Motor neuron (in vitro differentiated cells): ENCODE results near the gene CD46. TPM values are rescaled to one million over a fixed set of nuclear protein-coding genes. Genes with fewer than 3 reads are reported as not detected.
A peak's percentile ranks its signal among the peaks of the same experiment; 100 is the strongest.
"Not testable (repeated sequence)": the region's sequence is repeated elsewhere in the genome, so short reads cannot be mapped to it uniquely, and the experiment has no call there.

Experiments used
- ATAC-seq, 8 experiments: fragments of 200-7000 bp; cut with Tn5 transposase; replicated peaks in 6 of 8; 2 replicates each; pipeline ENCODE4 v1.8.0; 2021; ENCODE audit warnings: mild to moderate bottlenecking in 8 of 8, moderate library complexity in 8 of 8
- H3K27ac ChIP-seq, 2 donors: fragments of 250-450 bp; sonication (Bioruptor Pico); 2 replicates each; pipeline ENCODE4 v1.9.0; 2021; ENCODE audit warnings: antibody characterized with exemption in 2 of 2, mild to moderate bottlenecking in 2 of 2, moderate library complexity in 1 of 2
- H3K4me1 ChIP-seq, 2 donors: fragments of 250-450 bp; sonication (Bioruptor Pico); replicated peaks in 1 of 2; 2 replicates each; pipeline ENCODE4 v1.6.1; 2021; ENCODE audit warnings: antibody characterized with exemption in 2 of 2, mild to moderate bottlenecking in 2 of 2, moderate library complexity in 1 of 2
- H3K4me3 ChIP-seq, 5 donors: fragments of 250-450 bp; sonication (Bioruptor Pico); 2 replicates each; pipeline ENCODE4 v1.9.0; 2021; ENCODE audit warnings: antibody characterized with exemption in 5 of 5, mild to moderate bottlenecking in 5 of 5, moderate library complexity in 4 of 5
- WGBS, 10 experiments: fragments of 450-650 bp; shearing (Covaris generic); methylation state at CpG; one replicate each; pipeline ENCODE4 v1.0.0; 2022; 5-methylcytosine and 5-hydroxymethylcytosine counted together
- in situ Hi-C, 9 experiments: fragments of 400-800 bp; cut with MboI; loops; one replicate each; pipeline ENCODE4 v1.15.0; 2021; ENCODE audit warnings: low sequenced_read_pairs in 9 of 9, low pct_unique_long_range_greater_than_20kb in 2 of 9; ENCODE audit not compliant: unreplicated experiment in 9 of 9
- total RNA-seq, 8 experiments: library from RNA; unstranded; fragments of 300-600 nt; gene quantifications; 2 replicates each; pipeline versions ENCODE4 v1.2.3 to v1.2.4, GENCODE V29; 2022

Gene CD46
- total RNA-seq: 100 to 1,000 TPM in 2 of 8 experiments, 10 to 100 TPM in 6; 56.6 to 151 (median 82.4) TPM

DNA sequence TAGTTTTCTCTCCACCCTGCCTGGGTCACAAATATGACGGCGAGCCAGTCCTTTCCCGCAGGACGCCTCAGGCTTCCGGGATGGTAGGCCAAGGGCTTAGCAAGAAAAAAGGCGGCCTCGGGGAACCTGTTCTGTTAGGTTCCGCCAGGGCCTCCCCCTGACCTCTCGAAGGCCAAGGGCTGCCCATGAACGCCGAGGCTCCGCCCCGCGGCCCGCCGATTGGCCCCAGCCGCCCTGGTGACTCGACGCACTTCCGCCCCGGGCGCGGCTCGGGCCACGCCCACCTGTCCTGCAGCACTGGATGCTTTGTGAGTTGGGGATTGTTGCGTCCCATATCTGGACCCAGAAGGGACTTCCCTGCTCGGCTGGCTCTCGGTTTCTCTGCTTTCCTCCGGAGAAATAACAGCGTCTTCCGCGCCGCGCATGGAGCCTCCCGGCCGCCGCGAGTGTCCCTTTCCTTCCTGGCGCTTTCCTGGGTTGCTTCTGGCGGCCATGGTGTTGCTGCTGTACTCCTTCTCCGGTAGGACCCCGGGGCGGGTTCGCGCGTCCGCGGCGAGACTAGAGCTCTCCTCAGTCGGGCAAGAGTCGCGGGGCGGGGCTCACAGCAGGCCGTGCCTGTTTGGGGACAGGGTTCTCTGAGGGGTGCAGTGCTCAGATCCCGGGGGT is at the start of gene CD46:
CD46 (plus strand) TSS at position 265 of the 666 bp plus-strand sequence; CDS start at position 424, 159 bp downstream.
- peaks cover 24 to 26% of the 10 kb centered on the region in 2 donors for H3K4me1 ChIP-seq
- in situ Hi-C loops: no loop called here
- WGBS, 10 experiments: 0 to 4% (median 0%) methylated on average over 1 to 29 of the region's 55 CpGs; no CpG with 5 or more reads in 3 of the 10 experiments
- ATAC-seq: peak; percentile 90 to 98 (median 98)
- H3K4me3 ChIP-seq: peak within 1 kb of the TSS; percentile 66 to 87 (median 80)
- peak within 1 kb of the TSS; percentile 83 to 90 for H3K27ac ChIP-seq

GRCh38 chr1:207702317-207702716 is 49.5 kb upstream of the CD46 start:
- Histone ChIP-seq H3K27ac (no peak overlapping the region), H3K4me3 (no peak overlapping the region), H3K4me1 (no peaks in the 10 kb centered on the region)
- 0 to 88% (median 58%) methylated on average over 1 of the region's 1 CpG; no CpG with 5 or more reads in 4 of the 10 experiments for WGBS, 10 experiments
- peak in 1 of 8 experiments; percentile 22 for ATAC-seq
- in situ Hi-C loops: no loop called here

DNA sequence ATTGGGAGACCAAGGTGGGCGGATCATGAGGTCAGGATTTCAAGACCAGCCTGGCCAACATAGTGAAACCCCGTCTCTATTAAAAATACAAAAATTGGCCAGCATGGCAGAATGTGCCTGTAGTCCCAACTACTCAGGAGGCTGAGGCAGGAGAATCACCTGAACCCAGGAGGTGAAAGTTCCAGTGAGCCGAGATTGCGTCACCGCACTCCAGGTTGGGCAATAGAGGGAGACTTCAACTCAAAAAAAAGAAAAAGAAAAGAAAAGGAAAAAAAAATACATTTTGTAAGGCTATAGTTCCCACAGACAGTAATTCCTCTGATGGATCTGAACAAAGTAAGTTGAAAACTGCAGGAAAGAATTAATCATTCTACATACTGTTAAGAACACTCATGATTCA is 48.1 kb upstream of the CD46 start:
- in situ Hi-C loops: no loop called here
- Histone ChIP-seq H3K27ac (no peak overlapping the region), H3K4me3 (no peak overlapping the region), H3K4me1 (no peaks in the 10 kb centered on the region)
- no peak for ATAC-seq
- 69 to 100% (median 86%) methylated on average over 3 to 5 of the region's 5 CpGs for WGBS, 10 experiments

DNA sequence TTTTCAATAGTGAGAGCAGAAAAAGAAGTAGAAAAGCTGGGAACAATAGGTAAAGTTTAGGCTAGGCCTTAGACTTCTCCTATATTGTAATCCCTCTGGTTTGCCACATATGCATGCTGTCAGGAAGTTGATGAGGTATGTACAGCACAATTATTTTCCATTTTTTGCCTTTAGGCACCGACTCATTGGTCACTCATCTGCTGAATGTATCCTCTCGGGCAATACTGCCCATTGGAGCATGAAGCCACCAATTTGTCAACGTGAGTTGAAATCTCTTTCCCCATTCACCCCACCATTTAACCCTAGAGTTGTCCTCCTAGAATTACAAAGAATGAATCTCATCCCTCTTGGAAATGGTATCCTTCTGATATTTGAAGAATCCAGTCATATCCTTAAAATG is 43.9 kb upstream of the CD46 start:
- H3K27ac ChIP-seq, H3K4me3 ChIP-seq, H3K4me1 ChIP-seq, in situ Hi-C loops: not testable (repeated sequence)
- WGBS, 10 experiments: 13 to 82% (median 50%) methylated on average over 1 to 3 of the region's 3 CpGs; no CpG with 5 or more reads in 2 of the 10 experiments
- ATAC-seq: peak in 2 of 8 experiments; percentile 23 to 28

GRCh38 chr1:207711285-207711684 is 40.6 kb upstream of the CD46 start:
- in situ Hi-C loops: no loop called here
- 57 to 83% (median 80%) methylated on average over 1 to 5 of the region's 5 CpGs; no CpG with 5 or more reads in 3 of the 10 experiments for WGBS, 10 experiments
- H3K4me1 ChIP-seq: no peaks in the 10 kb centered on the region
- no peak overlapping the region for H3K27ac ChIP-seq
- H3K4me3 ChIP-seq: no peak overlapping the region
- peak in 4 of 8 experiments; percentile 26 to 86 (median 83) for ATAC-seq

- ATAC-seq, in situ Hi-C loops: not testable (repeated sequence)
These were observed 39.2 kb upstream of the CD46 start for GRCh38 chr1:207712701-207713100.

GRCh38 chr1:207713529-207713928 is 38.3 kb upstream of the CD46 start:
- in situ Hi-C loops: no loop called here
- no peak for ATAC-seq
- H3K27ac ChIP-seq: no peak overlapping the region
- no peaks in the 10 kb centered on the region for H3K4me1 ChIP-seq
- WGBS, 10 experiments: 74 to 92% (median 86%) methylated on average over 2 to 9 of the region's 12 CpGs; no CpG with 5 or more reads in 4 of the 10 experiments
- no peak overlapping the region for H3K4me3 ChIP-seq

More at GRCh38 chr1:207712701-207713100, 39.2 kb upstream of the CD46 start:
- not testable (repeated sequence) for H3K4me3 ChIP-seq, H3K27ac ChIP-seq, H3K4me1 ChIP-seq
- WGBS, 10 experiments: 28 to 100% (median 79%) methylated on average over 1 to 3 of the region's 3 CpGs; no CpG with 5 or more reads in 2 of the 10 experiments

DNA sequence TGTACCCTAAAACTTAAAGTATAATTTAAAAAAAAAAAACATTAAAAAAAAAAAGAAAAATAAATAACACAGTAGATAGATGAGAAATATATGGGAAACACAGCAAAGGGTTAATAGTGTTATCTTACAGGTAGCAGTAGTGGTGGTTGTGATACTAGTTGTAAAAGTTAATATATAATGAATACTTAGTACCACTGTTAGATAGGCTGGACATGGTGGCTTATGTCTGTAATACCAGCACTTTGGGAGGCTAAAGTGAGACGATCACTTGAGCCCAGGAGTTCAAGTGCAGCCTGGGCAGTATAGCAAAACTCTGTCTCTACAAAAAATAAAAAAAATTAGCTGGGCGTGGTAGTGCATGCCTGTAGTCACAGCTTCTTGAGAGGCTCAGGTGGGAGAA is 32.6 kb upstream of the CD46 start:
- Histone ChIP-seq H3K27ac (no peak overlapping the region), H3K4me3 (no peak overlapping the region), H3K4me1 (no peaks in the 10 kb centered on the region)
- in situ Hi-C loops: no loop called here
- no peak for ATAC-seq
- WGBS, 10 experiments: 0 to 84% (median 69%) methylated on average over 1 to 2 of the region's 2 CpGs

DNA sequence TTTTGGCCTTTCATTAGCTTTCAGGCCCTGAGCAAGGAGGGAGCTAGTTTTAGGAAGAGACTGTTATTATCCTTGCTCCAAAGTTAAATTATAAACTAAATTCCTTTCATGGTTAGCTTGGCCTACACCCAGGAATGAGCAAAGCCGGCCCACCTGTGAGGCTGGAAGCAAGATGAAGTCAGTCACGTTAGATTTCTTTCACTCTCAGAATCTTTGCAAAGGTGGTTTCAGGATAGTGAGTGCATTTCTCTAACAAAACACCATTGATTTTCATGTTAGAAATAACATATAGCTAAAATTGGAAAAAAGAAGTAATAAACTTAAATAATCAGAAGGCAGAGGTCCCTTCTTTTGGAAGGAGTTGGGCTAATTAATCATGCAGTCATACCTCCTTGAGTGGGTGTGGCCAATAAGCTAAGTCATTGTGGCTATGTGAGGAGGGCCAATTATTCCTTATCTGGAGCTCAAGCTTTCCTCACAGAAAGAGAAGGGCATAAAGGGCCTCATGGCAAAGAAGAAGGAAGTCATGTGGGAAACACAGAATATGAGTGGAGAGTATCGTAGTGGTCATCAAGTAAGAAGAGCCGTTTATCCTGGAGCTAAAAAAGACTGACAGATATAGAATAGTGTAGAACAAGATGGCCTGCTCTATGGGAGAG is 23.5 kb upstream of the CD46 start:
- in situ Hi-C loops, ATAC-seq, H3K4me1 ChIP-seq, H3K27ac ChIP-seq, H3K4me3 ChIP-seq: not testable (repeated sequence)
- 64 to 100% (median 89%) methylated on average over 1 to 4 of the region's 4 CpGs for WGBS, 10 experiments

GRCh38 chr1:207737503-207738157 is 14.2 kb upstream of the CD46 start:
- ATAC-seq, H3K4me1 ChIP-seq, H3K4me3 ChIP-seq, H3K27ac ChIP-seq, in situ Hi-C loops: not testable (repeated sequence)
- 33 to 100% (median 73%) methylated on average over 1 to 7 of the region's 8 CpGs for WGBS, 10 experiments

DNA sequence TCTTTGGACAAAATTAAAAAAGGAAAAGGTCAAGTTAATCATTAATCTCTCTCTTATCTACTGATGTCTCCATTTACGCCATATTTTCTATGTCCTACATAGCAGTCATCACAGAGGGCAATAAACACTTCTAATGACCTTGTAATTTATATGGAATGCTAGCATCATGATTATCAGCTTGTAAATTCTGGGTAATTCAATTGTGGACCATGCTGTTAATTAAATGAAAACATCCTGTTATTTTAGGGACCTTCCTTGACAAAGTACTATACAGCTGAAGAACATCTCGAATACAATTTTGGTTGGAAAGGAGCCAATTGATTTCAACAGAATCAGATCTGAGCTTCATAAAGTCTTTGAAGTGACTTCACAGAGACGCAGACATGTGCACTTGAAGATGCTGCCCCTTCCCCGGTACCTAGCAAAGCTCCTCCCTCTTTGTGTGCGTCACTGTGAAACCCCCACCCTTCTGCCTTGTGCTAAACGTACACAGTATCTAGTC is 13.6 kb upstream of the CD46 start:
- H3K4me3 ChIP-seq, in situ Hi-C loops, H3K27ac ChIP-seq, H3K4me1 ChIP-seq, ATAC-seq: not testable (repeated sequence)
- 0 to 88% (median 63%) methylated on average over 1 to 6 of the region's 6 CpGs for WGBS, 10 experiments

- WGBS, 10 experiments: 10 to 100% (median 86%) methylated on average over 1 to 2 of the region's 2 CpGs; no CpG with 5 or more reads in 2 of the 10 experiments
- H3K4me3 ChIP-seq: no peak overlapping the region
- no peak for ATAC-seq
- no peaks in the 10 kb centered on the region for H3K4me1 ChIP-seq
- H3K27ac ChIP-seq: no peak overlapping the region
- in situ Hi-C loops: no loop called here
These were observed 11.6 kb upstream of the CD46 start for GRCh38 chr1:207740207-207740606.
